ENCODE data around the gene TUT7.
A peak's percentile ranks its signal among the peaks of the same experiment; 100 is the strongest.

TUT7 gene

DNA sequence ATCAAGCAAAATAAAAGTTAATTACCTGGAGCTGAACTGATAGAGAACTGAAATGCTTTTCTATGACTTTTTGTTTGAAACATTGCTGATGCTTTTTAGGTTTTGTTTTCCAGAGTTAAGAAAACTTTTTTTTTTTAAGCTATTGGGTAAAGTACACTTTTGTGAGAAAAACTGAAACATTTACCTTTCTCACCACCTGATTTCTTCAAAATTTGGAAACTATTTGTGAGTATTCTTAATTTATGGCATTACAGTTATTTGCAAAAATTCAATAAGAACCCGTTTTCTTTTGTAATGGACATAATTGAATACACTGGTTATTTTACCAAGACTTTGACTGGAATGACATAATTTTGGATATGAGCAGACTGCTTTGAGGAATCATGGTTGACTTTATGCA, 101.3 kb downstream of the TUT7 start:
- peak; percentile 11 for DNase-seq (ENCODE audit: low read depth)

DNA sequence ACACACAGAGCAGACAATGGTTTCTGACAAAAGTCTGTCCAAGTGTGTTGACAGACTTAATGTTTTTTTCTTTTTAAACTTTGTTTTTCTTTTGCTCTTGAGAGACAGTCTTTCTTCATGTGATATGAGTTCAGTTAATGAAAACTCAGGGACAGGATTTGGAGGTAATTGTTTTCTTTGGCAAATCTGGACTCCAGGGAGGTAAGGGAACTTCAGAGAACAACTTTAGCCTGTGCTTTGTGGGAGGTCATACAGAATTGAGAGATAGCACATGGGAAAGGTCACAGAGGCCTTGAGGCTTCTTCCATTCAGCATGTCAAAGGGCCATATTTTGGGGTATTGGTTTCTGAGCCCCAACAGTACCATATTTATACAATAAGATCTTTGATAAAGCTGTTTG, 104.1 kb downstream of the TUT7 start:
- DNase-seq (ENCODE audit: low read depth), result no peak

DNA sequence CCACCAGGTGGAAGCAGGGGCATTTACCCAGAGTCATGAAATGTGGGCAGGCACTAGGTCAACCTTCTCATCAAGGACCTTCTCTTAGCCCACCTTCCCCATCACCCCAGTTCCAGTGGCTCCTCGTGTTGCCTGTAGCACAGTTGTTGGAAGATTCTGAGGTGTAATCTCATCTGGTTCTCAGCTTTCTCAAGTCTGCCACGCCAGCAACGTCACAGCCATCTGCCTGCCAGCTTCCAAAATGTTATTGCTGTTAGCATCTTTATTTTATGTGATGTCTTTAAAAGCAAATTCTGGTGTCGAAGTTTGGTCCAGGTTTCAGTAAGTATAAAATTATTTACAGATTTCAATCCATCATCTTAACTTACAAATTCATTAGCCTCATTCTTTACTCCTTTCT, 105.5 kb downstream of the TUT7 start:
- DNase-seq (ENCODE audit: low read depth), result no peak

DNA sequence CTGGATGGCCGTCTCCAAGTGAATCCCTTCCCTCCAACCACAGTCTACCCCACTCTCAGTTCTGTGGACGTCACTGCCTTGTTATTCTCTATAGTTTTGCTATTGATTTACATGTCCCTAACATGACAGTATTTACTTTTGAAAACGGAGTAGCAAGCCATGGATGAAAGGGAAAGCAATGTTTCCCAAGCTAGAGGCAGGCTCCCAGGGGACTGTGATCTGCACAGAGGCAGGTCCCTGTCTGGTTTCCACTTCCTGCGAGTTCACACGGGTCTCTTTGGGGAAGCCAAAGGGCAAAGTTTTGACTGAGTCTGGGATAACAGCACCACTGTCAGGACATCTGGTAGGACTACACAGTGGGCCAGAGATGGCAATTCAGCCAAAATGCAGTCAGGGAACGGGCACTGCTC, 107.5 kb downstream of the TUT7 start:
- no peak for DNase-seq (ENCODE audit: low read depth)

DNA sequence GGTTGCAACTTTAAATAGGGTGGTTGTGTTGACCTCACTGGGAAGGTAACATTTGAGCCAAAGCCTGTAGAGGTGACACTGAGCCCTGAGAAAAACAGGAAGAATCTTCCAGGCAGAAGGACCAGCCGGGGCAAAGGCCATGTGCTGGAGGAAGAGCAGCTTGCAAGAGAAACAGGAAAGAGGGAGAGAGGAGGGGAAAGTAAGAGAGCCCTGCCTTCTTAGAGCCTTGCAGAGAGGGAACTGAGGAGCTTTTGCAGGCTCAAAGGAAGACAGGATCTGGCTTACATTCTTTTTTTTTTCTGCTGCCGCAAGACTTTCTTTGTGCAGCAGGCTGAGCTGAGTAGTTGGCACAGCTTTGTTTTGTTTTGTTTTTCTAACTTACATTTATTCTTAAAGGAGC, 112.1 kb downstream of the TUT7 start:
- peak; percentile 14 for DNase-seq (ENCODE audit: low read depth)

DNA sequence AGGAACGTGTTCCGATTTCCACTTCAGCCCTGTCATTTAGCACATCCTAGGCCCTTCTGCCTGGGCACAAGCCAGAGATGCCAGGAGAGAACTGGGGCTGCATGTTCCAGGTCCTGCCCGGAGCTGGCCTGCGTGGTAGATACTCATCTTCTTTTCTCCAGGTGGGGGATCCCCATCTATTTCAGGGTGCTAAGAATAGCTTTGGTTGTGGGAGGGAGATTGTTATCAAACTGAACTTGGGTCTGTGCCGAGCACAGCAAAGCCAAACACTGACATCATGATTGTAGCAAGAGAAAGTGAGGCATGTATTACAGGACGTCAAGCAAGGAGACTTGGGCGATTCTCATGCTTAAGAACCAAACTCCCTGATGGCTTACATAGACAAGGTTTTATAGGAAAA, 113.0 kb downstream of the TUT7 start:
- DNase-seq (ENCODE audit: low read depth), result peak; percentile 55

DNA sequence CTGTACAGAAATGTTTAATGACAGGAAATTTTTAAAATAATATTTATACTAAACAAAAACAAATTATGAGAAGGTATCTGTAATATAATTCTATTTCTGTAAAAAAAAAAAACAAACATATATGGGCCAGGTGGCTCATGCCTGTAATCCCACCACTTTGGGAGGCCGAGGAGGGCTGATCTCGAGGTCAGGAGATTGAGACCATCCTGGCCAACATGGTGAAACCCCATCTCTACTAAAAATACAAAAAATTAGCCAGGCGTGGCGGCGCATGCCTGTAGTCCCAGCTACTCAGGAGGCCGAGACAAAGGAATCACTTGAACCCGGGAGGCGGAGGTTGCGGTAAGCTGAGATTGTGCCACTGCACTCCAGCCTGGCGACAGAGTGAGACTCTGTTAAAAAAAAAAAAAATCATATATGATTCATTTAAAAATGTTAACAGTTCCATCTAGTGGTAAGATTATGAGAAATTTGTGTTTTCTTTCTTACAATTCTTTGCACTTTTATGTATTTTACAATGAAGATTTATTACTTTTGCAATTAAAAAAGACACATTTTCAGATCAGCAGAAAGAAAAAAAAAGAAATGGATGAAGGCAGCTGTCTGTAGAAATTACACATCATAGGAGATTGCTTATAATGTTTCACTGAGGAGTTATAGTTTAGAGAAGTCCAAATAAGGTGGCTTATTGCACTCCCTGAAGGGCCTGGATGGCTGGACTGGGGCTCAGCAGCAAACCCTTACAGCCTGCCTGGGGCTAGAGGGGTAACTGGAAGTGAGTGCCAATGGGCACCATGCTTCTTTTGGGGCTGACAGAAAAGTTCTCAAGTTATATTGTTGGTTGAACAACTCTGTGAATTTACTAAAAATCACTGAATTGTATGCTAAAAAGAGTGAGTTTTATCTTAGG, 115.1 kb downstream of the TUT7 start:
- DNase-seq (ENCODE audit: low read depth), result no peak

All from amniotic epithelial cell (primary cell).